ENCODE measurements around the gene SCML1. TPM values are rescaled to one million over a fixed set of nuclear protein-coding genes. Genes with fewer than 3 reads are reported as not detected.
"Not testable (repeated sequence)": the region's sequence is repeated elsewhere in the genome, so short reads cannot be mapped to it uniquely, and the experiment has no call there.

Gene SCML1
- total RNA-seq, 1 donor from 2014 or later, result 29.7 TPM

DNA sequence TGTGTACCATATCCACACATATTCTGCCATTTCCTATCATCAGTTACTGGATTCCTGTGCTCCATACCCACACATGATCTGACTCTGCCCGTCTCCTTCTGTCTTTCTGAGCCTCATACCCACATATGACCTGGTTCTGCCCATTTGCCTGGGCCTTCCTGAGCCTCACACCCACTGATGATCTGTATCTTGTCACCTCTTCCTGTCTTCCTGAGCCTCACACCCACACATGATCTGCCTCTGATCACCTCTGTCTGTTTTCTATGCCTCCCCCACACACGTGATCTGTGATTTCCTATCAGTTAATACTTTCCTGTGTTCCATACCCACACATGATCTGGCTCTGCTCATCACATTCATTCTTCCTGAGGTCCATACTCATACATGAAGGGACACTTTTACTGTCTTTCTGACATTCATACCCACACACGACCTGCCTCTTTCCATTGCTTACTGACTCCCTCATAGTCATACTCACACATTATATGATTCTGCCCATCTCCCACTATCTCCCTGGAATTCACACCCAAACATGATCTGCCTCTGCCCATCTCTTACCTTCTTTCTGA lies 32.5 kb downstream of the SCML1 start:
- Mint-ChIP-seq H3K27ac (ENCODE audit: unreplicated experiment) (no peak overlapping the region), H3K27me3 (ENCODE audit: unreplicated experiment) (no peaks in the 10 kb centered on the region), H3K4me3 (ENCODE audit: unreplicated experiment) (no peak overlapping the region), H3K4me1 (ENCODE audit: unreplicated experiment) (no peaks in the 10 kb centered on the region), H3K9me3 (ENCODE audit: unreplicated experiment) (no peaks in the 10 kb centered on the region), H3K36me3 (ENCODE audit: low read depth, unreplicated experiment) (no peaks in the 10 kb centered on the region)
- no peak for DNase-seq (ENCODE audit: low spot score)
- no peak for TF ChIP-seq CTCF (IDR thresholded peaks at IDR 0.05; ENCODE audit: unreplicated experiment)

DNA sequence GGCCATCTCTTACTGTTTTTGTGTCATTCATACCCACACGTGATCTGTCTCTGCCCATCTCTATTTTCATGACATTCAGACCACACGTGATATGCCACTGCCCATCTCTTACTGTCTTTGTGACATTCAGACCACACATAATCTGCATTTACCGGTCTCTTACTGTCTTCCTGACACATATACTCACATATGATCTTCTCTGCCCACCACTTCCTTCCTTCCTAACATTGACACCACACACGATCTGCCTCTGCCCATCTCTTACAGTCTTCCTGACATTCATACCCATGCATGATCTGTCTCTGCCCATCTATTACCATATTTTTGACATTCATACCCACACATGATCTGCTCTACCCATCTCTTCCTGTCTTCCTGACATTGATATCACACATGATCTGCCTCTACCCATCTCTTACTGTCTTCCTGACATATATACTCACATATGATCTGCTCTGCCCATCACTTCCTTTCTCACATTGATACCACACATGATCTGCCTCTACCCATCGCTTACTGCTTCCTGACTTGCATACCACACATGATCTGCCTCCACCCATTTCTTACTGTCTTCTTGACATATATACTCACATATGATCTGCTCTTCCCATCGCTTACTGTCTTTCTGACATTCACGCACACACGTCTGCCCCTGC lies 36.1 kb downstream of the SCML1 start:
- DNase-seq (ENCODE audit: low spot score), result no peak
- no peaks in the 10 kb centered on the region for H3K9me3 Mint-ChIP-seq (ENCODE audit: unreplicated experiment)
- no peaks in the 10 kb centered on the region for H3K4me1 Mint-ChIP-seq (ENCODE audit: unreplicated experiment)
- no peak overlapping the region for H3K27ac Mint-ChIP-seq (ENCODE audit: unreplicated experiment)
- H3K27me3 Mint-ChIP-seq (ENCODE audit: unreplicated experiment), result no peaks in the 10 kb centered on the region
- no peak overlapping the region for H3K4me3 Mint-ChIP-seq (ENCODE audit: unreplicated experiment)
- TF ChIP-seq CTCF (IDR thresholded peaks at IDR 0.05; ENCODE audit: unreplicated experiment), result no peak
- H3K36me3 Mint-ChIP-seq (ENCODE audit: low read depth, unreplicated experiment), result no peaks in the 10 kb centered on the region

GRCh38 chrX:17774053-17774452 lies 36.8 kb downstream of the SCML1 start:
- no peak for TF ChIP-seq CTCF (IDR thresholded peaks at IDR 0.05; ENCODE audit: unreplicated experiment)
- Mint-ChIP-seq H3K9me3 (ENCODE audit: unreplicated experiment) (no peaks in the 10 kb centered on the region), H3K36me3 (ENCODE audit: low read depth, unreplicated experiment) (no peaks in the 10 kb centered on the region), H3K4me1 (ENCODE audit: unreplicated experiment) (no peaks in the 10 kb centered on the region), H3K27ac (ENCODE audit: unreplicated experiment) (no peak overlapping the region), H3K27me3 (ENCODE audit: unreplicated experiment) (no peaks in the 10 kb centered on the region), H3K4me3 (ENCODE audit: unreplicated experiment) (no peak overlapping the region)
- DNase-seq (ENCODE audit: low spot score), result no peak

GRCh38 chrX:17778997-17779396 lies 41.7 kb downstream of the SCML1 start:
- H3K9me3 Mint-ChIP-seq (ENCODE audit: unreplicated experiment), result no peaks in the 10 kb centered on the region
- H3K27me3 Mint-ChIP-seq (ENCODE audit: unreplicated experiment), result no peaks in the 10 kb centered on the region
- no peaks in the 10 kb centered on the region for H3K36me3 Mint-ChIP-seq (ENCODE audit: low read depth, unreplicated experiment)
- no peak for DNase-seq (ENCODE audit: low spot score)
- TF ChIP-seq CTCF (IDR thresholded peaks at IDR 0.05; ENCODE audit: unreplicated experiment), result no peak
- H3K4me1 Mint-ChIP-seq (ENCODE audit: unreplicated experiment), result no peaks in the 10 kb centered on the region
- no peak overlapping the region for H3K27ac Mint-ChIP-seq (ENCODE audit: unreplicated experiment)
- no peak overlapping the region for H3K4me3 Mint-ChIP-seq (ENCODE audit: unreplicated experiment)

- H3K36me3 Mint-ChIP-seq (ENCODE audit: low read depth, unreplicated experiment), result no peaks in the 10 kb centered on the region
- H3K27ac Mint-ChIP-seq (ENCODE audit: unreplicated experiment), result no peak overlapping the region
- no peak for DNase-seq (ENCODE audit: low spot score)
- H3K4me1 Mint-ChIP-seq (ENCODE audit: unreplicated experiment), result no peaks in the 10 kb centered on the region
- H3K4me3 Mint-ChIP-seq (ENCODE audit: unreplicated experiment), result no peak overlapping the region
- no peaks in the 10 kb centered on the region for H3K27me3 Mint-ChIP-seq (ENCODE audit: unreplicated experiment)
- H3K9me3 Mint-ChIP-seq (ENCODE audit: unreplicated experiment), result no peaks in the 10 kb centered on the region
- no peak for TF ChIP-seq CTCF (IDR thresholded peaks at IDR 0.05; ENCODE audit: unreplicated experiment)
Measured at GRCh38 chrX:17779434-17779833, 42.1 kb downstream of the SCML1 start.

DNA sequence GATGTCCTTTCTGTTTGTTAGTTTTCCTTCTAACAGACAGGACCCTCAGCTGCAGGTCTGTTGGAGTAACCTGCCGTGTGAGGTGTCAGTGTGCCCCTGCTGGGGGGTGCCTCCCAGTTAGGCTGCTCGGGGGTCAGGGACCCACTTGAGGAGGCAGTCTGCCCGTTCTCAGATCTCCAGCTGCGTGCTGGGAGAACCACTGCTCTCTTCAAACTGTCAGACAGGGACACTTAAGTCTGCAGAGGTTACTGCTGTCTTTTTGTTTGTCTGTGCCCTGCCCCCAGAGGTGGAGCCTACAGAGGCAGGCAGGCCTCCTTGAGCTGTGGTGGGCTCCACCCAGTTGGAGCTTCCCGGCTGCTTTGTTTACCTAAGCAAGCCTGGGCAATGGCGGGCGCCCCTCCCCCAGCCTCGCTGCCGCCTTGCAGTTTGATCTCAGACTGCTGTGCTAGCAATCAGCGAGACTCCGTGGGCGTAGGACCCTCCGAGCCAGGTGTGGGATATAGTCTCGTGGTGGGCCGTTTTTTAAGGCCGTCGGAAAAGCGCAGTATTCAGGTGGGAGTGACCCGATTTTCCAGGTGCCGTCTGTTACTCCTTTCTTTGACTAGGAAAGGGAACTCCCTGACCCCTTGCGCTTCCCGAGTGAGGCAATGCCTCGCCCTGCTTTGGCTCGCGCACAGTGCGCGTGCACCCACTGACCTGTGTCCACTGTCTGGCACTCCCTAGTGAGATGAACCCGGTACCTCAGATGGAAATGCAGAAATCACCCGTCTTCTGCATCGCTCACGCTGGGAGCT lies 49.5 kb downstream of the SCML1 start:
- not testable (repeated sequence) for H3K4me1 Mint-ChIP-seq (ENCODE audit: unreplicated experiment); H3K9me3 Mint-ChIP-seq (ENCODE audit: unreplicated experiment); H3K27me3 Mint-ChIP-seq (ENCODE audit: unreplicated experiment); H3K36me3 Mint-ChIP-seq (ENCODE audit: low read depth, unreplicated experiment); H3K4me3 Mint-ChIP-seq (ENCODE audit: unreplicated experiment); H3K27ac Mint-ChIP-seq (ENCODE audit: unreplicated experiment); DNase-seq (ENCODE audit: low spot score)
